HG02763 (cell line): ENCODE data around the gene SCN2A.
"Not testable (repeated sequence)": the region's sequence is repeated elsewhere in the genome, so short reads cannot be mapped to it uniquely, and the experiment has no call there.

Experiments
- ATAC-seq: cut with Tn5 transposase; IDR thresholded peaks from one replicate; pipeline ENCODE4 v1.9.1; 2021; ENCODE audit warnings: mild to moderate bottlenecking, moderate library complexity; ENCODE audit not compliant: unreplicated experiment

SCN2A gene

DNA sequence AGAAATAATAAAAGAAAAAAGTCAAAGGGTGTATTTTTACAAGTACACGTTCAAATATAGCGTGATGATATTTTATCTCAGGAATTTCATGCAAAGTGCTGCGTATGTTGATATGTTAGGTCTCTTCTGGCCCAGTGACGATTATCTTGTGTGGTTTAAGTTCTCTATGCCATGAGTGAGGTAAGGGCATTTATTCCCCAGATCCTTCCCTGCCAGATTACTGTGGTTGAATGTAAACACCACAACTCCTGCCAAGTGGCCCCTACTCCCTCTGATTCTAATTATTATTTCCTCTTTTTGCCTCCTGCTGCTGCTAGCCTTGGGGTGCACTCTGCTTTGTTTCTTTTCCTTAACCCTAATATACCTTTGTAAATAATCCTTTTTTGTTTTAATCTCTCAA is 12.2 kb downstream of the SCN2A start:
- ATAC-seq, result no peak

DNA sequence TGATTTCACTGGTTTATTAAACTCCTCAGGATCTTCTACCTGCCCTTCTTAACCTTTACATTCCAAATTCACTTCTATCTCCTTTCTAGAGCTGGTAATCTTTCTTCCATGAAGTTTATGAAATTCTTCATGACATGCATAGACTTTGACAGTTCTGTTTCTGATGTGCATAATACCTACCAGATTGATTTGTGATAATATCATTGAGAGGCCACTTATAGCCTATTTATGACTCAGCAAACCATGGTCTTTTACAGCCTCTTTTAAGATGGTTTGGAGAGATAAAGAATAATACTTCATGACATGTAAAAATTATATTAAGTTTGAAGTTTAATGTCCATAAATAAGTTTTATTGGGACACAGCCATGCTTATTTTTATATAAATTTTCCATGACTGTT is 14.0 kb downstream of the SCN2A start:
- no peak for ATAC-seq

DNA sequence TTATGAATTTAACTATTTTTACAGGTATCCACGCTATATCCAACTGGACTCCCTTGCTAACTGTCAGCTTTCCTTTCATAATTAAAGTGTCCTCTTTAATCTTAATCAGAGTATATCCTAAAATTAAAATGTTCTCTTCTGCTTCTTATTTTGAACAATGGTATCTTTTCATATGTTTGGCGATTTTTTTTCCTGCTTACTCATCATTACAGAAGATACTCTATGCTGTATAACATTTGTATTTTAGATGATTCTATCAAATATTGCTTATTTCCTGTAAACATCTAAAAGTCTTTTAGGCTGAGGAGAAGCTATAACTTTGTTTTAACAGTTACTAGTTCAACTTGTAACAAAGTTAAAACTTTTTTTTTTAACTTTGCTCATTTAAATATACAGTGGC is 17.4 kb downstream of the SCN2A start:
- ATAC-seq, result no peak

DNA sequence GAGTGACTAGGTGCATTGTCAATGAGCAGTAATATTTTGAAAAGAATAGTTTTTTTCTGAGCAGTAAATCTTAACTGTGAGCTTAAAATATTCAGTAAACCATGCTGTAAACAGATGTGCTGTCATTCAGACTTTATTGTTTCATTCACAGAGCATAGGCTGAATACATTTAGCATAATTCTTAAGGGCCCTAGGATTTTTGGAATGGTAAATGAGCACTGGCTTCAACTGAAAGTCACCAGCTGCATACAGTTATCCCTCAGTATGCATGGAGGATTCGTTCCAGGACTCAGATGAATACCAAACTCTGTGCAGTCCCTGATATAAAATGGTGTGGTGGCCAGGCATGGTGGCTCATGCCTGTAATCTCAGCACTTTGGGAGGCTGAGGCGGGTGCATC is 21.1 kb downstream of the SCN2A start:
- ATAC-seq, result not testable (repeated sequence)

DNA sequence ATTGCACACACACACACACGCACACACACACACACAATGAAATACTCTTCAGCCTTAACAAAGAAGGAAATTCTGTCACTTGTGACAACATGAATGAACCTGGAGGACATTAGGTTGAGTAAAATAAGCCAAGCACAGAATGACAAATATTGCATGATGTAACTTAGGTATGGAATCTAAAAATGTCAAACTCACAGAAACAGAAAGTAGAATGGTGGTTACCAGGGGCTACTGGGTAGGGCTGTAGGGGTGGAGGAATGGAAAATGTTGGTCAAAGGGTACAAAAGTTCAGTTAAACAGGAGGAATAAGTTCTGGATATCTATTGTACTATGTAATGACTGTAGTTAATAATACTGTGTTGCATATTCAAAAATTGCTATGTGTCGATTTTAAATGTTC is 29.5 kb downstream of the SCN2A start:
- no peak for ATAC-seq

DNA sequence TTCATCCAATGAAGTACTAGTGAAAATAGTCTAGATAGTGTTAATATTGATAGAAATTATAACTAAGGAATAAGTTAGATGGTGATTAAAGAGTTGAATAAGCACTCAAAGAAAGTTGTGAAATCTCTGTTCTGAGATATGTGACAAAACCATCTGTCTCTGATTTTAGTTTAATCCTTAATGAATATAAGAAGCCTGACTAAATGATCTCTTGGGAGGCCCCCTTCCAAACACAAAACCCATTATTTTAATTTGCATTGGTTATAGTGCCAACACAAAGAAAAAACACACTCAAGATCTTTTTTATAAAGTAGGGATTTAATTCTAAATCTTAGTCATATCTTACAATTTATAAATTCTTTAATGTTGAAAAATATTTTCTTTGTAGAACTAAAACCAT is 34.0 kb downstream of the SCN2A start:
- no peak for ATAC-seq

DNA sequence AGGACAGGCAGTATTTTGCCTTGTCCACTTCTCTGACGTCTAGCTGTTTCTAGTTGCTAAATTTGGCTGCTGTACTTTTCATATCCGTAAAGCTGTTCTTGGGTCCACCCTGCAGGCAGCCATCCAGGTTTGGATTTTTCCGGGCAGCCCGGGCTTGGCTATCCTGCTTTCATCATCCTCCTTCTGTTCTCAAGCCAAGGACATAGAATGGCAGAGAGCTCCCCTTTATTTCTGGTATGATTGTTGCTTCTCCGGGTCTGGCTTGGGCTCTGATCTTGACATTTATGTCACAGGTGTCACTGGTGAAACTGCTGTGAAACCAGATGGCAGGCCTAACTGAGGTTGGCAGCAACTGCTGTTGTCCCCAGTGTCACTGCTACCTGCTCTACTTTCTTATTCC is 35.5 kb downstream of the SCN2A start:
- ATAC-seq, result no peak

DNA sequence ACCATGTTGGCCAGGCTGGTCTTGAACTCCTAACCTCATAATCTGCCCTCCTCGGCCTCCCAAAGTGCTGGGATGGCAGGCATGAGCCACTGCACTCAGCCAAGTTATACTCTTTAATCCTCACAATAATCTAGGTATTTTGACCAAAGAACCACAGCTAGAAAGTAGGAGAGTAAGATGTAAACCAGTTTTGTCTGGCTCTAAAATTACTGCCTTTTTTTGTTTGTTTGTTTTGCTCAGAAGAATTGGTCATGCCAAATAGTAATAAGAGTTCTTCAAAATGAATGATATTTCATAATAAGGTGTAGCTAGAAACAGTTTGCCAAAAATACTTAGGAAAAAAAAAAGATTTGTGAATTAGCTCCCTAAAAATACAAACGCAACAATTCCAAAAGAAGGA is 36.7 kb downstream of the SCN2A start:
- no peak for ATAC-seq

DNA sequence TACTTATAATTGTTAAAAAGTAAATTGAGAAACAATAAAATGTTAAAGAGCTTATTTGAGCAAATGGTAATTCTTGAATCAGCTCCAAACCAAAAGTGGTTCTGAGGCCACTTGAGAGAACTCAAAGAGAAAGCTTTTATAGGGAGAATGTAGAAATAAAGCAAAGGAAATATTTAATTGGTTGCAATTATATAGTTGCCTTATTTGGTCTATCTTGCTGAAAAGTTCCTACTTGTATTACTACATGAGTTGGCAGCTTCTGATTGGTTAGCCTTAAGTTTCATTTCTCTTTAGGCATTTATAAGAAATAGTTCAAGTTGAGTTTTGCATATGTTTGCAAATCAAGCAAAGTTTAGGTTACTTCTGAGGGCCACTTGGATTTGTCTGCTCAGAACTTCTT is 38.1 kb downstream of the SCN2A start:
- no peak for ATAC-seq

DNA sequence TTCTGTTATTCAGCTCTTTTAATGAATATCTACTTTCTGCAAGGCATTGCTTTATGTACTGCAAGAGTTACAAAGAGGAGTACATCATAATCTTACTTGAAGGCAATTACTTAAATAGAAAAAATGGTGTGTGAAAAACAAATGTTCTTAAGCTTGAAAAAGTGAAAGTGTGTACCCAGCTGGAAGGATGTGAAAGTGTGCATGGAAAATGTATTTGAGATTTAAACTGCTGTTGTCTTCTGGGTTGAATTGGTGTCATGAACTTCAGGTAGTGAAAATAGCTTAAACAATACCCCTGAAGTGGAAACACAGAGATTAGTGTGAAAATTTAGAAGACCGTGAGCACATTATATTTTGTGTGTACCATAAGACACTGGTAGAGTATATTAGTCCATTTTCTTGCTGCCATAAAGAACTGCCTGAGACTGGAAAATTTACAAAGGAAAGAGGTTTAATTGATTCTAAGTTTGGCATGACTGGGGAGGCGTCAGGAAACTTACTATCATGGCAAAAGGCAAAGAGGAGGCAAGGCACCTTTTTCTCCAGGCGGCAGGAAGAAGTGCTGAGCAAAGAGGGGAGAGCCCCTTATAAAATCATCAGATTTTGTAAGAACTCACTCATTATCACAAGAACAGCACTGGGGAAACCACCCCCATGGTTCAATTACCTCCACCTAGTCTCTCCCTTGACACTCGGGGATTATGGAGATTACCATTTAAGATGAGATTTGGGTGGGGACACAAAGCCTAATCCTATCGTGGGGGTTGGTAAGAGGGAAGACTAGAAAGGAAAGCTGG is 38.8 kb downstream of the SCN2A start:
- ATAC-seq, result no peak

DNA sequence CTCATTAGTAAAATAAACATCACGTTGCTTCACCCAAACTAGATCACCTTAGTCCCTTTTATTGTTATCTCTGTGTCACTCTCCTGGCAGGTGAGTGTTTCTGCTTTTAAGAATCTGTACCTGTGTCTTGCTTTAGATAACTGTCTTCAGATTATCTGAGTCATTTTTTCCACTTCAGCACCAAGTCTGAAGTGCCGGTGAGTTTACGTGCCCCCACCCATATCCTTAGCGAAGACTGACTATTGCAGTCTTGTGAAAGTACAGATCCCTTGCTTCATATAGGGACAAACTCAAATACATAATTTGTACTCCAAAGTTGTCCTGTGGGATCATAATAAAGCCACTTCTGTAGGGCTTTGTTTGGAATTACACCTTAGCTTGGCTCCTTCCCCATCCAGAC is 41.1 kb downstream of the SCN2A start:
- no peak for ATAC-seq

DNA sequence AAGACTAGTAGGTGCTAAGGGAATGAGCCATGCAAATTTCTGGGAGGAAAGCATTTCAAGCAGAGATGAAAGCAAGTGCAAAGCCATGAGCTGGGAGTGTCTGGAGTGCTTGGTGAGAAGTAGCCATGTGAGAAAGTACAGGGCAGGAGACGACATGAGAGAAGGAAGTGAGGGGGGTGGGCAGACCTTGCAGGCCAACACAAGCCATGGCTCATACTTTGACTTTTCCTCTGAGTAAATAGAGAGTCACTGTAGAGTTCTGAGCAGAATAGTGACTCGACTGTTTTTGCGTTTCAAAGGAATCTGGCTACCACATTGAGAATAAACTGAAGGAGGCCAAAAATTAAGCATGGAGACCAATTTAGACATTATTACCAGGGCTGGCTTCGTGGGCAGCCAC is 42.2 kb downstream of the SCN2A start:
- no peak for ATAC-seq

DNA sequence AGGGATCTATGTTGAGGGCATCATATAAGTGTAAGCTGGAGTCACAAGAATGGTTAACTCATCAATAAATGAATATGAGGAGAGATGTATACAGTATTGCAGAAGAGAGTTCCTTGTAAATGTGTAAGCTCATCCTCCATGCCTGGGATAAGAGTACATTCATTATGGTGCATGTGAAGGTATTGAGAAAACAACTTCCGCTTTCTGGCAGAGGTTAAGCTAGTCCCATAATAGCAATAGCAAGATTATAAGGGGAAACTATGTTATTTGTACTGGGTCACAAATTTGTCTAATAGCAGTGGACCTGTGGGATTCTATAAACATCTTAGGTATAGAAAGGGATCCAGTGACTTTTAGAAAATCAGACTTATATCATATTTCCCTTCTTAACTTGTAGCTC is 44.1 kb downstream of the SCN2A start:
- no peak for ATAC-seq

DNA sequence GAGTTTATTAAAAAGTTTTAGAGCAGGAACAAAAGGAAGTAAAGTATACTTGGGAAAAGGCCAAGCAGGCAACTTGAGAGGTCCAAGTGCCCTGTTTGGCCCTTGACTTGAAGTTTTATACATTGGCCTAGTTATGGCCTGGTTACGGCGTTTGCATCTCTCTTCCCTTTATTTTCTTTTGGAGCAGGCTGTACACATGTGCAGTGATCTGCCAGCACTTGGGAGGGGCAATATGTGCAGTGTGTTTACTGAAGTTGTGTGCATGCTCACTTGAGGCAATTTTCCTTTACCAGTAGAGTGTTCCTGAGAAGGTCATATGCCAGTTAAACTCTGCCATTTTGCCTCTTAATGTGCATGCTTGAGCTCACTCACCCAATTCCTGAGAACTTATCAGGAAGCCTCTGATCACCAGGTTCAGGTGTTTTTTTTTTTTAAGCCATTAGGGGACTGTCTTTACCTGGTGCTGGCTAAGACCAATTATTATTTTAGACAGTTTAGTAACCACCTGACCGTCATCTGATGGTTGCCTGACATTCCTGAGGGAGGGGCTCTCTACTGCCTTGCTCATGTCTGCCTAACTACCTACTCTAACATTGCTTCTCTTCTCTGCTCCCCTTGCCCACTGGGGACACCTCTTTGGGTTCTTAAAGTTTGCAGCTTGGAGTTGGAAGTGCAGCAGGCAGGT is 48.0 kb downstream of the SCN2A start:
- ATAC-seq, result no peak

DNA sequence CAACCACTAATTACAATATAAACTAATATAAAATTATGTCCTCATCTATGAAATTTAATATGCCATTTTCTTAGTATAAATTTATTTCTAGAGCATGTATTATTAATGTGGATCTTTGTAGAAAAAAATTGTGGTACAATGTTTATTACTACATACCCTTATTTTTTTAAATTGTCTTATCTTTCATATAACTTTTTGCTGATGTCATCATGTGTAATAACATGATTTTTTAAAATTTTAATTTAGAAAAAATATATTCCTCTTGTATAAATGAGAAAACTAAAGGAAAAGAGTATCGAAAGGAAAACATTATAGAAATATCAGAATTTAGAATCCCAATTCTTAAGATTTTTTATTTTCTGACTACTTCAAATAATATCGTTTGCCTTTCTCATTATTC is 49.9 kb downstream of the SCN2A start:
- ATAC-seq, result no peak

DNA sequence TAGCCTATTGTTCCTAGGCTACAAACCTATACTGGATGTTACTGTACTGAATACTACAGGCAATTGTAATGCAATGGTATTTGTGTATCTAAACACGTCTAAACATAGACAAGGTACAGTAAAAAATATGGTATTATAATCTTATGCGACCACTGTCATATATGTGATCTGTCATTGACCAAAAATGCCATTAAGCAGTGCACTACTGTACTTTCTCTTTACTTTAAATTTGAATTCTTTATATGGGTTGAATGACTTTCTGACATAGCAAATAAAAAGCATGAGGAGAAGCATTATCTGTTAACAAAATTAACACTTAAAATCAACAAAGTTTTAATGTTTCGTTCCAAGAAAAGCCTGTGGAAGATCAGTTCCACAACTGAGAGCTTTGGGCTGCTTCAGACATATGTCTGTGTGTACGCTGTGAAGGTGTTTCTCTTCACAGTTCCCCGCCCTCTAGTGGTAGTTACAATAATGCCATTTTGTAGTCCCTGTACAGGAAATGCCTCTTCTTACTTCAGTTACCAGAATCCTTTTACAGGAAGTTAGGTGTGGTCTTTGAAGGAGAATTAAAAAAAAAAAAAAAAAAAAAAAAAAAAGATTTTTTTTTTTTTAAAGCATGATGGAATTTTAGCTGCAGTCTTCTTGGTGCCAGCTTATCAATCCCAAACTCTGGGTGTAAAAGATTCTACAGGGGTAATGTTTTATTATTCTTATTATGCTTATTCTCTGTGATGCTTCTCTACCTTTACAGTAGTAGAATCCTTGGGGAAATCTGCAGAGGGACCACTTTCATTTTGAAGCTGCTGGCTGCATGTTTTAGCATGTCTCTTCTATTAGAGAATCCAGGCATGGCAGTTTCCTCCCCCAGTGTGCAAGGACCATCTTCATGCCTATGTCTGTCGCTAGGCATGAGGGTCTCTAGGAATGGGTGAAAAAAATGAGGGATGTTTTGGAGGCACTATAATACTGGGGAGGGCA is 54.5 kb downstream of the SCN2A start:
- peak; percentile 100 for ATAC-seq

DNA sequence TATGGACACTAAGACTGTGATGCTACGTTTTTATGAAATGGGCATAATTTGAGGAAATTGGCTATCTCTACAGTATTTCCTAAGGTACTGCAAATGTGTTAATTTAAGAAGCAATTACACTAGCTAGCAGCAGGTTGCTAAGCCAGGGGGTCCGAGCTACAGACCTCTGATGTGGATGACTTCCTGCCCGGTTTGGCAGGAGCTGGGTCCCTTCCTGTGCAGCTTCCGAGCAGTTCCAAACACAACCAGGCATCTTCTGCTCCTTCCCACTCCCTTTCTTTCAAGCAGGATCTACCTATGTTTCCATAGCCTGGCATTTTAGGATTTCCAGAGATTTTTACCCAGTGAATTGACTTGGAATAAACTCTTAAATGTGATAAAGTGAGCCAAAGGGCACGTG is 55.7 kb downstream of the SCN2A start:
- no peak for ATAC-seq

DNA sequence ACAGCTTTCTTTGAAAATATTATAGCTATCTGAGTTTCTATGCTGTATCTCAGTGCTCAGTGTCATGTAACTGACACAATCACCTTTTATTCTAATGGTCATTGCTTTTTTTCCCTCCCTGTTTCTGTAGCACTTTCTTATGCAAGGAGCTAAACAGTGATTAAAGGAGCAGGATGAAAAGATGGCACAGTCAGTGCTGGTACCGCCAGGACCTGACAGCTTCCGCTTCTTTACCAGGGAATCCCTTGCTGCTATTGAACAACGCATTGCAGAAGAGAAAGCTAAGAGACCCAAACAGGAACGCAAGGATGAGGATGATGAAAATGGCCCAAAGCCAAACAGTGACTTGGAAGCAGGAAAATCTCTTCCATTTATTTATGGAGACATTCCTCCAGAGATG is 56.4 kb downstream of the SCN2A start:
- ATAC-seq, result no peak

DNA sequence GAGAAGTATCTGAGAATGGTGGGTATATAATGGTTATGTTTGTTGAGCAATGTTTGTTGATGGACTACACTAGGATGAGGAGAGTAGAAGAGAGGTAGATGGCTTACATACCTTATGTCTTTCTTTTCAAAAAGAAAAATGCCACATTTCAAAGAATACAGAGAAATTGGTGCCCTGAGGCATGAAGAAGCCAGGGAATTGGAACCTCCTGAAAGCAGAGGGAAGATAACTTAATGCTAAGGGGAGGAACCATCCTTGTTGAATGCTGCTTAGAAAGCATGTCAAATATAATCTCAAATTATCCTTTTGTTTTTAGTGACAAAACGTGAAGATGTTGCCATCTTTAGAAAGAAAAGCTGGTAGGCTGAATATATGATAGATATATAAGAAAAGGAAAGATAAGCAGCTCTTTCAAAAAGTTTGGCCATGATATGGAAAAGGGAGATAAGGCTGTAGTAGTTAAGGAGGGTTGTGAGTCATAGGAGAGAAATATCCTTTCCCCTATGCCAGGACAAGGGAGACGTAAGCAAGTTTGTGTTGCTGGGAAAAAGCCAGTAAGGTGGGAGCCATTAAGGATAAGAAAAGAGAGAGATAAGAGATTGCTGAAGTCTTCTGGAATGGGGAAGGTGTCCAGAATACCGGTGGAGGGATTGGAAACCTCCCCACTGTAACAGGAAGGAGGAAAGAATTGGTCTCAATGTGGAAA is 66.3 kb downstream of the SCN2A start:
- ATAC-seq, result no peak

DNA sequence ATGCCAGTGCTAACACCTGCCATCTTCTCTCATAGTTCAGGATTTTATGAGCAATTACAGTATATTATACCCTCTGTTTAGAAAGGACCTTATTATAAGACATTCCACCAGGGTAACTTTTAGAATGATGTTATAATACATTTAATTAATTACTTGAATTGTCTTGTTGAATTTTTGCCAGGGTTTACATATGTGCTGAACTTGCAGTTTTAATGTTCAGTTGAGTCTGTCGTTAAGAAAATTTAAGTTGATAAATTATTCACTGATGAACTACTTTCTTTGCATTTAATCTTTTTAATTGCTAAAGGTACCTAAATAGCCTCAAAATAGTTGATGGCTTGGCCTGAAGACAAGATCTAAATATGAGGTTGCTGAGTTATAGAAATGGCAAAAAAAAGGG is 68.1 kb downstream of the SCN2A start:
- no peak for ATAC-seq

DNA sequence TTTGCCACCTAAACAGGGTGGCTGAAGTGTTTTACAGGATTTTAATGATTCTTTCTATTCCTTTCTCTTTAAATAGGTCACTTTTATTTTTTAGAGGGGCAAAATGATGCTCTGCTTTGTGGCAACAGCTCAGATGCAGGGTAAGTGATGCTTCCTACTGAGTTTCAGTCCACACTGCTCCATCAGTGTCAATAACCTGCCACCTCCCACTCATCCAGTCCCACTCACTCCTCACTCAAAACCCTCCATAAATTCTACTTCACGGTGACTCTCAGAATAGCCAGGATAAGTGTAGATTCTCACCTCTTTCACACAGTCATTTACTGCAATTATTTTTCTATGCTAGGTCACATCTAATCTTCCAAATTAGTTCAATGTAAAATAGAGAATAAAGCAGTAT is 72.7 kb downstream of the SCN2A start:
- no peak for ATAC-seq
